CD4-positive, alpha-beta memory T cell (primary cell): ENCODE measurements around the gene FGFR2. TPM values are rescaled to one million over a fixed set of nuclear protein-coding genes. Genes with fewer than 3 reads are reported as not detected.

ENCODE experiments used
- CTCF ChIA-PET: fragments of 350-600 bp; sonication (Branson Sonifier 250); formaldehyde crosslinking; loops from one replicate; lab custom pipeline; 2021; ENCODE audit warnings: inconsistent platforms; ENCODE audit not compliant: partially characterized antibody; lab: Charles Lee
- POLR2A ChIA-PET: fragments of 350-600 bp; sonication (Branson Sonifier 250); formaldehyde crosslinking; loops from one replicate; lab custom pipeline; 2021; ENCODE audit not compliant: partially characterized antibody; lab: Charles Lee
- DNase-seq, 5 donors: peaks; one replicate each; pipeline versions ENCODE4 v3.0.0 to v3.0.0-alpha.2; 2020 to 2022; ENCODE audit warnings: mixed read lengths in 1 of 5
- H3K27ac ChIP-seq: one replicate; pipeline ENCODE4 v1.7.0; 2013; ENCODE audit warnings: low read depth, low read length
- H3K27me3 ChIP-seq: 2 replicates; pipeline ENCODE4 v1.7.0; 2013; ENCODE audit warnings: mild to moderate bottlenecking, low read length, moderate library complexity; ENCODE audit not compliant: insufficient read depth
- H3K36me3 ChIP-seq: 2 replicates; pipeline ENCODE4 v1.7.0; 2013; ENCODE audit warnings: mild to moderate bottlenecking, low read length, moderate library complexity; ENCODE audit not compliant: insufficient read depth
- H3K4me1 ChIP-seq: 2 replicates; pipeline ENCODE4 v1.7.0; 2013; ENCODE audit warnings: mild to moderate bottlenecking, low read length, moderate library complexity; ENCODE audit not compliant: insufficient read depth
- H3K4me3 ChIP-seq, 2 donors: one replicate each; pipeline ENCODE4 v1.7.0; 2013; ENCODE audit warnings: low read length in 2 of 2, mild to moderate bottlenecking in 1 of 2
- H3K9me3 ChIP-seq, 2 donors: one replicate each; pipeline ENCODE4 v1.7.0; 2013; ENCODE audit warnings: low read length in 2 of 2, control low read depth in 1 of 2; ENCODE audit not compliant: control insufficient read depth in 1 of 2
- H3K27ac Mint-ChIP-seq, 7 donors: one replicate each; pipeline ENCODE4 v1.8.0; 2020 to 2021; ENCODE audit warnings: mixed read lengths in 7 of 7, mild to moderate bottlenecking in 6 of 7, inconsistent platforms in 3 of 7, moderate library complexity in 3 of 7
- H3K27me3 Mint-ChIP-seq, 2 donors: one replicate each; pipeline ENCODE4 v1.8.0; 2020 to 2021; ENCODE audit warnings: mixed read lengths in 2 of 2
- H3K36me3 Mint-ChIP-seq, 2 donors: one replicate each; pipeline ENCODE4 v1.8.0; 2020 to 2021; ENCODE audit warnings: mixed read lengths in 2 of 2, inconsistent platforms in 1 of 2, mild to moderate bottlenecking in 1 of 2
- H3K4me1 Mint-ChIP-seq, 4 donors: one replicate each; pipeline ENCODE4 v1.8.0; 2020 to 2021; ENCODE audit warnings: mixed read lengths in 4 of 4, mild to moderate bottlenecking in 1 of 4
- H3K4me3 Mint-ChIP-seq, 8 donors: one replicate each; pipeline ENCODE4 v1.8.0; 2020 to 2021; ENCODE audit warnings: mixed read lengths in 8 of 8, mild to moderate bottlenecking in 7 of 8, moderate library complexity in 6 of 8, inconsistent platforms in 3 of 8
- H3K9me3 Mint-ChIP-seq, 8 donors: one replicate each; pipeline ENCODE4 v1.8.0; 2020 to 2021; ENCODE audit warnings: mixed read lengths in 8 of 8, mild to moderate bottlenecking in 5 of 8, inconsistent platforms in 3 of 8, moderate library complexity in 1 of 8
- intact Hi-C: fragments of 100-400 bp; cut with micrococcal nuclease; formaldehyde crosslinking; loops from one replicate; pipeline ENCODE4 v1.15.1; 2023
- polyA plus RNA-seq, 2 donors: library from polyadenylated mRNA; unstranded; fragments of 300-500 nt; fragmentation: Illumina TruSeq; gene quantifications; one replicate each; pipeline ENCODE4 v1.2.3, GENCODE V29; 2021
- total RNA-seq, 2 experiments: library from RNA; stranded (reverse); gene quantifications; one replicate each; pipeline ENCODE4 v1.2.3, GENCODE V29; 2021

Gene FGFR2
- total and polyA plus RNA-seq, 4 experiments from 2014 or later, result 0.58 to 1.0 (median 0.90) TPM; not detected in 1

DNA sequence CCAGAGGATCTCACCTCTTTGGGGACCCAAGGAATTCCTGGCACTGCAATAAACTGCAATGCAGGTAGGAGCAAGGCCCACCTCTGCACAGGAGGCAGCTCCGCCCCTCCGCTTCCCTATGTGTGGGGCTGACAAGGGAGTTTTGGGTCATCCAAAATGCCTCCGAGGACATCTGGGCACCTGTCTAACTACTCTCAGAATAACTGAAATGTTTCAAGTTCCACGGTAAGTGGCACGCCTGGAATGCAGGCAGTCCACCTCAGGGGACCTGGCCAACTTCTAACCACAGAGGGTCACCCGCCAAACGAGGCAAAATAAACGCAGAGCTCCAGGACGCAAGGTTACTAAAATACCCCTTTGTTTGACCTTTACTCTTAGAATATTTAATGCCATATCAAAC is 102.5 kb downstream of the FGFR2 start:
- Histone ChIP-seq H3K36me3 (no peaks in the 10 kb centered on the region), H3K4me1 (no peaks in the 10 kb centered on the region), H3K27ac (no peak overlapping the region), H3K4me3 (no peak overlapping the region), H3K27me3 (no peaks in the 10 kb centered on the region), H3K9me3 (no peaks in the 10 kb centered on the region)
- Mint-ChIP-seq H3K36me3 (no peaks in the 10 kb centered on the region), H3K4me1 (no peaks in the 10 kb centered on the region), H3K27ac (no peak overlapping the region), H3K9me3 (peaks cover 0 to 9% (median 0%) of the 10 kb centered on the region in 8 donors), H3K27me3 (peaks cover 0 to 2% of the 10 kb centered on the region in 2 donors), H3K4me3 (no peak overlapping the region)
- intact Hi-C loops, result no loop called here
- DNase-seq, result no peak
- CTCF ChIA-PET, result no interaction called here
- POLR2A ChIA-PET, result no interaction called here

DNA sequence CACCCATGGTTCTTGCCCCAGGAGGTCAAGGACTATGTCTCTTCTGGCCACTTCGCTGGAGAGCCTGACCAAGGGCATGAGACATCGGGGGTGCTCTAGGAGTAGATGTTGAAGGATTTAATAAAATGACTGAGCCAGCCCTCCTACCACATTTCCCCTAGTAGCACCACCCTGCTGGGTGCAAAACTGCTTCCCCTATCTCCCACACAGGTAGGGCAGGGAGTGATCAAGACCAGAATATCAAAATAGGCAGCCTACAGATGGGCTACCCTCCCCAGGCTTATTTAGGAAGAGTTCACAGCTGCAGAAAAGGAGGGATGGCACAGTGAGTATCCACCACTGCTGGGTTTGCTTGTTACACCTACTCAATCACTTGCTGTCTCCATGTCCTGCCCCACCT is 103.9 kb downstream of the FGFR2 start:
- no peak overlapping the region for H3K27ac ChIP-seq
- Mint-ChIP-seq H3K9me3 (peaks cover 0 to 12% (median 1%) of the 10 kb centered on the region in 8 donors), H3K36me3 (no peaks in the 10 kb centered on the region), H3K27ac (peak overlapping the region in 1 of 7 donors; percentile 37), H3K27me3 (peaks cover 0 to 2% of the 10 kb centered on the region in 2 donors), H3K4me3 (no peak overlapping the region), H3K4me1 (no peaks in the 10 kb centered on the region)
- no peaks in the 10 kb centered on the region for H3K4me1 ChIP-seq
- H3K36me3 ChIP-seq, result no peaks in the 10 kb centered on the region
- ChIA-PET CTCF (no interaction called here), POLR2A (no interaction called here)
- no peaks in the 10 kb centered on the region for H3K27me3 ChIP-seq
- no peaks in the 10 kb centered on the region for H3K9me3 ChIP-seq
- DNase-seq, result no peak
- intact Hi-C loops, result no loop called here
- H3K4me3 ChIP-seq, result no peak overlapping the region

- POLR2A ChIA-PET, result no interaction called here
- no peaks in the 10 kb centered on the region for H3K4me1 ChIP-seq
- intact Hi-C loops, result no loop called here
- H3K4me3 ChIP-seq, result no peak overlapping the region
- no peak overlapping the region for H3K27ac ChIP-seq
- no peaks in the 10 kb centered on the region for H3K27me3 ChIP-seq
- CTCF ChIA-PET, result no interaction called here
- no peak overlapping the region for H3K4me3 Mint-ChIP-seq
- no peaks in the 10 kb centered on the region for H3K9me3 ChIP-seq
- no peaks in the 10 kb centered on the region for H3K36me3 Mint-ChIP-seq
- no peaks in the 10 kb centered on the region for H3K36me3 ChIP-seq
- peaks cover 0 to 12% (median 2%) of the 10 kb centered on the region in 8 donors for H3K9me3 Mint-ChIP-seq
- H3K27ac Mint-ChIP-seq, result no peak overlapping the region
- no peaks in the 10 kb centered on the region for H3K4me1 Mint-ChIP-seq
- H3K27me3 Mint-ChIP-seq, result peaks cover 0 to 2% of the 10 kb centered on the region in 2 donors
- DNase-seq, result no peak
Measured at GRCh38 chr10:121493521-121493920, 104.7 kb downstream of the FGFR2 start.

DNA sequence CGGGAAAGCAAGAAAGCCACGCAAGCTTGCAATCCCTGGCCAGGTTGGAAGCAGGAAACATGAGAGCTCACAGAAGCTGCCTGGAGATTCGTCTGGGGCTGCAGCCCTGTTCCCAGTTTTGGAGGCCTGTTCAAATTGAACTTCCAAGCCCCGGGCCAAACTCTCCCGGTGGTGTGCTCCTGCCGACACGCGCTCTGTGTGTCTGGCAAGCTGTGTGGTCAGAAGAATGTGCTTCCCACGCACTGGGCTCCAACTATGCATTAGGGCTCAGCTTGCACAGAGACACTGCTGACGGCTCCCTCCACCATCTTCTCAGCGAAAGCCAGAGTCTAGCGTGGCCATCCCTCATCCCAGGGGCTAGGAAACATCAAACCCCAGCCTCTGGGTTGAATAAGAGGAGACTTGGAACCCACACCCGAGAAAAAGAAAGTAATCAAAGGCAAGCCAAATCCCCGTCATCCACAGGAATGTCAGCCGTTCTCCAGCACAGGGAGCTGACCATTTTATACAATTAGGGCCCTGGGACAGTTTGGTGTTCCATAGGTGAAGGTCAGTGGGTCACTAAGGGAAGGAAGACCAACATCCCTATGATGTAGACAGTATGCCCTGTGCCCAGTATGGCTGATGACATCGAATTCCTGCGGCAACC is 107.2 kb downstream of the FGFR2 start:
- Mint-ChIP-seq H3K4me3 (no peak overlapping the region), H3K4me1 (no peaks in the 10 kb centered on the region), H3K27ac (no peak overlapping the region), H3K36me3 (no peaks in the 10 kb centered on the region), H3K27me3 (peaks cover 0 to 2% of the 10 kb centered on the region in 2 donors), H3K9me3 (peaks cover 0 to 12% (median 3%) of the 10 kb centered on the region in 8 donors)
- CTCF ChIA-PET, result no interaction called here
- POLR2A ChIA-PET, result no interaction called here
- Histone ChIP-seq H3K27ac (no peak overlapping the region), H3K9me3 (no peaks in the 10 kb centered on the region), H3K27me3 (no peaks in the 10 kb centered on the region), H3K4me3 (no peak overlapping the region), H3K36me3 (no peaks in the 10 kb centered on the region), H3K4me1 (no peaks in the 10 kb centered on the region)
- intact Hi-C loops, result no loop called here
- DNase-seq, result no peak

DNA sequence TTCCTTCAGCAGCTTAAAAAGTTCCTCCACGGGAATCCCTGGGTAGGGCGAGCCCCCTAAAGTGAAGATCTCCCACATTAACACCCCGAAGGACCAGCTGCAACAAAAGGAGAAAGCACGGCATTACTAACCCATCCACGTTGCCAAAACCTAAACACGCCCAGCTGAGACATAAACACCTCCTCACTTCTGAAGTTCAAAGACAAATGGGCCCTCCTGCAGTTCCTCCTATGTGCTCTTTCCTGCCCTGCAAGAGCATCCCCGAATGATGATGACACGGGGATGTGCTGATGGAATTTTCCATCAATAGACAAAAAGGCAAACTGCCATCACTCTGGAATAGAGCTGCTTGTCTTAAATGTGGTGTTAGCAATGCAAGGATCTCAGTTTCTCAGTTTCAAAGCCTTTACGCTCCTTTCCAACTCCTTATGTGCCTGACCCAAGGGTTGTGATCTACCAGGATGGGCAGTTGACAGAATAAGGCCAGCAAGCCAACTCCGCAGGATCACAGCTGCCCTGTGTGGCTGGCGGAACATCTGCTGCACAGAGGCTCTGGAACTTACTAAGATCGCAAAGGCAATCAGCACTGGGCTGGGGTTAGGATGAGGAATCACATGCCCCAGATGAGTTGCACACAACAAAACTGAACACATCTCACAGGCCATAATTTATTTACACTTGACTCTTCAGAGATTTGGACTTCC is 112.7 kb downstream of the FGFR2 start:
- no peak overlapping the region for H3K4me3 ChIP-seq
- H3K27ac ChIP-seq, result no peak overlapping the region
- no peaks in the 10 kb centered on the region for H3K9me3 ChIP-seq
- CTCF ChIA-PET, result no interaction called here
- Mint-ChIP-seq H3K36me3 (no peaks in the 10 kb centered on the region), H3K27me3 (no peaks in the 10 kb centered on the region), H3K9me3 (peaks cover 0 to 7% (median 3%) of the 10 kb centered on the region in 8 donors), H3K4me3 (no peak overlapping the region), H3K4me1 (no peaks in the 10 kb centered on the region), H3K27ac (no peak overlapping the region)
- no peak for DNase-seq
- no peaks in the 10 kb centered on the region for H3K36me3 ChIP-seq
- intact Hi-C loops, result no loop called here
- H3K27me3 ChIP-seq, result no peaks in the 10 kb centered on the region
- H3K4me1 ChIP-seq, result no peaks in the 10 kb centered on the region
- POLR2A ChIA-PET, result no interaction called here

DNA sequence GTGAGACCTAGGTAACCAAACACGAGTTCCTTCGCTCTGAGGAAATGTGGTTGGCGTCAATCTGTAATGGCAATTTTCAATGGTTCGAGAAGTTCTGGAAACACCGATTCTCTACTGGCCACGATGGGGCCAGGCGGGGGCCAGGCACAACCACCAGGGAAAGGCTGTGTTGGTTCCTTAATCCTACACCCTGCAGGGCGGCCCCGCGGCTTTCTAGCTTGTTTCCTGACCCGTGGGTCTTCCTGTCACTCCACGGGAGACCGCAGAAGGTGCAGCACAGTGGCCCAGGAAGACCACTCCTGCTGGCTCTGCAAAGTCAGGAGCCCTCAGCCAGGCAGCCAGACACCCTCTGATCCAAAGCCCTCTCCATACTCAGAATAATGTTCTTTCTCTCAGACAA is 113.4 kb downstream of the FGFR2 start:
- no peak overlapping the region for H3K27ac ChIP-seq
- H3K36me3 ChIP-seq, result no peaks in the 10 kb centered on the region
- no peak overlapping the region for H3K4me3 ChIP-seq
- H3K27me3 Mint-ChIP-seq, result no peaks in the 10 kb centered on the region
- H3K27ac Mint-ChIP-seq, result no peak overlapping the region
- H3K36me3 Mint-ChIP-seq, result no peaks in the 10 kb centered on the region
- intact Hi-C loops, result no loop called here
- no peak for DNase-seq
- H3K4me1 ChIP-seq, result no peaks in the 10 kb centered on the region
- no peak overlapping the region for H3K4me3 Mint-ChIP-seq
- ChIA-PET CTCF (no interaction called here), POLR2A (no interaction called here)
- H3K4me1 Mint-ChIP-seq, result no peaks in the 10 kb centered on the region
- H3K9me3 ChIP-seq, result no peaks in the 10 kb centered on the region
- H3K27me3 ChIP-seq, result no peaks in the 10 kb centered on the region
- H3K9me3 Mint-ChIP-seq, result peaks cover 0 to 8% (median 3%) of the 10 kb centered on the region in 8 donors

- Histone ChIP-seq H3K4me1 (no peaks in the 10 kb centered on the region), H3K27ac (no peak overlapping the region), H3K9me3 (no peaks in the 10 kb centered on the region), H3K4me3 (no peak overlapping the region), H3K27me3 (no peaks in the 10 kb centered on the region), H3K36me3 (no peaks in the 10 kb centered on the region)
- Mint-ChIP-seq H3K27ac (no peak overlapping the region), H3K27me3 (no peaks in the 10 kb centered on the region), H3K4me1 (no peaks in the 10 kb centered on the region), H3K9me3 (peaks cover 0 to 9% (median under 1%) of the 10 kb centered on the region in 8 donors), H3K36me3 (no peaks in the 10 kb centered on the region), H3K4me3 (no peak overlapping the region)
- ChIA-PET CTCF (no interaction called here), POLR2A (no interaction called here)
- intact Hi-C loops, result no loop called here
- no peak for DNase-seq
Measured at GRCh38 chr10:121484401-121484800, 113.8 kb downstream of the FGFR2 start.
